Astrocyte (in vitro differentiated cells and primary cell): ENCODE measurements around the gene DXO. TPM values are rescaled to one million over a fixed set of nuclear protein-coding genes. Genes with fewer than 3 reads are reported as not detected.
"Not testable (repeated sequence)": the region's sequence is repeated elsewhere in the genome, so short reads cannot be mapped to it uniquely, and the experiment has no call there.

Source experiments
- DNase-seq: peaks from one replicate; pipeline ENCODE4 v3.0.0-alpha.2; 2010; ENCODE audit warnings: low read depth
- FAIRE-seq: peaks from 2 replicates; lab custom pipeline; 2011; peaks lifted over from hg19 to GRCh38; lab: Jason Lieb, UNC
- H2AFZ ChIP-seq: 2 replicates; pipeline ENCODE4 v1.6.0; 2012; ENCODE audit warnings: low read depth, low read length, inconsistent platforms
- H3K27ac ChIP-seq: 2 replicates; pipeline ENCODE4 v1.5.1; 2011; ENCODE audit warnings: low read depth, low read length, inconsistent platforms
- H3K27me3 ChIP-seq: 2 replicates; pipeline ENCODE4 v1.6.0; 2011; ENCODE audit warnings: low read length, inconsistent platforms; ENCODE audit not compliant: insufficient read depth
- H3K36me3 ChIP-seq: 2 replicates; pipeline ENCODE4 v1.5.1; 2011; ENCODE audit warnings: low read length, inconsistent platforms; ENCODE audit not compliant: insufficient read depth
- H3K4me1 ChIP-seq: 2 replicates; pipeline ENCODE4 v1.5.1; 2011; ENCODE audit warnings: low read length, inconsistent platforms; ENCODE audit not compliant: insufficient read depth
- H3K4me2 ChIP-seq: 2 replicates; pipeline ENCODE4 v1.6.0; 2012; ENCODE audit warnings: low read length, inconsistent platforms
- H3K4me3 ChIP-seq: 2 replicates; pipeline ENCODE4 v1.5.1; 2011; ENCODE audit warnings: low read depth, mild to moderate bottlenecking, low read length, inconsistent platforms; ENCODE audit not compliant: insufficient read depth
- H3K79me2 ChIP-seq: 2 replicates; pipeline ENCODE4 v1.6.0; 2012; ENCODE audit warnings: mild to moderate bottlenecking, low read length, inconsistent platforms; ENCODE audit not compliant: insufficient read depth
- H3K9ac ChIP-seq: 2 replicates; pipeline ENCODE4 v1.6.0; 2012; ENCODE audit warnings: mild to moderate bottlenecking, low read length, inconsistent platforms
- H3K9me3 ChIP-seq: 2 replicates; pipeline ENCODE4 v1.5.1; 2012; ENCODE audit warnings: low read depth, mild to moderate bottlenecking, low read length, inconsistent platforms; ENCODE audit not compliant: insufficient read depth
- H4K20me1 ChIP-seq: 2 replicates; pipeline ENCODE4 v1.6.0; 2012; ENCODE audit warnings: low read length, inconsistent platforms; ENCODE audit not compliant: insufficient read depth
- H3K27ac Mint-ChIP-seq: one replicate; pipeline ENCODE4 v1.8.0; 2021; ENCODE audit warnings: mild to moderate bottlenecking, mixed read lengths; ENCODE audit not compliant: unreplicated experiment
- H3K27me3 Mint-ChIP-seq: one replicate; pipeline ENCODE4 v1.8.0; 2021; ENCODE audit warnings: low read depth, mixed read lengths; ENCODE audit not compliant: unreplicated experiment
- H3K36me3 Mint-ChIP-seq: one replicate; pipeline ENCODE4 v1.8.0; 2021; ENCODE audit warnings: low read depth, mixed read lengths; ENCODE audit not compliant: unreplicated experiment
- H3K4me1 Mint-ChIP-seq: one replicate; pipeline ENCODE4 v1.8.0; 2021; ENCODE audit warnings: low read depth, mixed read lengths; ENCODE audit not compliant: unreplicated experiment
- H3K4me3 Mint-ChIP-seq: one replicate; pipeline ENCODE4 v1.8.0; 2021; ENCODE audit warnings: mild to moderate bottlenecking, moderate library complexity, mixed read lengths; ENCODE audit not compliant: unreplicated experiment
- H3K9me3 Mint-ChIP-seq: one replicate; pipeline ENCODE4 v1.8.0; 2021; ENCODE audit warnings: mild to moderate bottlenecking, mixed read lengths; ENCODE audit not compliant: unreplicated experiment
- CTCF ChIP-seq: IDR thresholded peaks from 2 replicates; pipeline ENCODE4 v1.5.1; 2011; ENCODE audit warnings: low read depth, mild to moderate bottlenecking, inconsistent platforms, low read length, moderate library complexity; ENCODE audit not compliant: insufficient read depth
- EZH2 ChIP-seq: IDR thresholded peaks from 2 replicates; pipeline ENCODE4 v1.6.1; 2012; ENCODE audit warnings: mild to moderate bottlenecking, low read length, inconsistent platforms; ENCODE audit not compliant: insufficient read depth
- total RNA-seq: library from RNA; stranded (reverse); gene quantifications from 2 replicates; pipeline ENCODE4 v1.2.1, GENCODE V29; 2021

The DXO gene
- total RNA-seq, 1 donor from 2014 or later, result 12.6 TPM

DNA sequence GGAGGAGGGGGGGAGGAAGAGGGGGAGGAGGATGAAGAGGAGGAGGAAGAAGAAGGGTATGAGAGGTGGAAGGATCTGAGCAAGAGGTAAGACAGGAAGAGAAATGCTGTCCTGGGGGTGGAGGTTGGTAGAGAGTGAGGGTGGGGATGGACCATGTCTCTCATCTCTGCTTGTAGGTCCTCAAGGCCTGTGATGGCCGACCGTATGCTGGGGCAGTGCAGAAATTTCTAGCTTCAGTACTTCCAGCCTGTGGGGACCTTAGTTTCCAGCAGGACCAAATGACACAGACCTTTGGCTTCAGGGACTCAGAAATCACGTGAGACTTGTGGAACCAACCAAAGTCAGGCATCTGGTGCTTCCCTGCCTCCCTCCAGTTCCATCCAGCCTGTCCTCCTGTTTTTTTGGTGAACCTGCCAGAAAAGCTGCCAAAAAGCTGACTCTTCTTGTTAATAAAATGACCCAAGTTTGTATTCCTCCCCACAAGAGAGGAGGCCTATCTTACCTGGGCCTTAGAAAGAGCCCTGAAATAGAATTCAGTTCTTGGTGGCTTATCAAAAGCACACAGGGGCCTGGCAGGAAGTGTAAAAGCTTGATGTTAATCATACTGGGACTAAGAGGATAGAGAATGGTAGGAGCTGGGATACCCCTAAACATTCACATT is 7.4 kb upstream of the DXO start:
- TF ChIP-seq EZH2, result no peak
- no peak for TF ChIP-seq CTCF
- FAIRE-seq, result no peak
- Mint-ChIP-seq H3K4me1 (no peaks in the 10 kb centered on the region), H3K4me3 (no peak overlapping the region), H3K27me3 (no peaks in the 10 kb centered on the region), H3K27ac (no peak overlapping the region), H3K36me3 (peaks cover 12% of the 10 kb centered on the region), H3K9me3 (no peaks in the 10 kb centered on the region)
- no peaks in the 10 kb centered on the region for H3K27me3 ChIP-seq
- no peak overlapping the region for H2AFZ ChIP-seq
- H3K9me3 ChIP-seq, result no peaks in the 10 kb centered on the region
- no peak overlapping the region for H3K27ac ChIP-seq
- peaks cover 6% of the 10 kb centered on the region for H3K79me2 ChIP-seq
- no peak overlapping the region for H3K4me2 ChIP-seq
- no peaks in the 10 kb centered on the region for H4K20me1 ChIP-seq
- no peaks in the 10 kb centered on the region for H3K4me1 ChIP-seq
- no peak for DNase-seq
- peaks cover 2% of the 10 kb centered on the region for H3K36me3 ChIP-seq
- no peak overlapping the region for H3K4me3 ChIP-seq
- no peak overlapping the region for H3K9ac ChIP-seq

DNA sequence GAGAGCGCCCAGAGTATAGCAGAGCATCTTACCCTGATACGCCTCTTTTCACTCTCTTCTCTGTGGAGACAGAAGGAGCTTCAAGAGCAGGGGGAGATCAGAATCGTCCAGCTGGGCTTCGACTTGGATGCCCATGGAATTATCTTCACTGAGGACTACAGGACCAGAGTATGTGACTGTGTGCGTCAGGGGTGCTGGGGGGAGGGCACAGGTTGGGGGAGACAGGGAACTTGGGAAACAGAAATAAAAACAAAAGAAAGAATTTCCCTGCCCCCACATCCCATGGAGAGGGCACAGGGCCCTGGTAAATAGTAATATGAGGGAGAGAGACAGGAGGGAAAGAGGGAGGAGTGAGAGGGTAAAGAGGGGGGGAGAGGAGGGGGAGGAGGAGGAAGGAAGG is 6.9 kb upstream of the DXO start:
- no peak for DNase-seq
- no peaks in the 10 kb centered on the region for H3K27me3 Mint-ChIP-seq
- Histone ChIP-seq H3K36me3 (peaks cover 2% of the 10 kb centered on the region), H3K79me2 (peaks cover 12% of the 10 kb centered on the region), H3K27me3 (no peaks in the 10 kb centered on the region), H3K4me3 (no peak overlapping the region), H3K9me3 (no peaks in the 10 kb centered on the region), H3K4me1 (no peaks in the 10 kb centered on the region), H3K27ac (no peak overlapping the region), H4K20me1 (no peaks in the 10 kb centered on the region), H3K4me2 (no peak overlapping the region), H3K9ac (no peak overlapping the region), H2AFZ (no peak overlapping the region)
- H3K4me1 Mint-ChIP-seq, result no peaks in the 10 kb centered on the region
- H3K4me3 Mint-ChIP-seq, result no peak overlapping the region
- peaks cover 12% of the 10 kb centered on the region for H3K36me3 Mint-ChIP-seq
- FAIRE-seq, result no peak
- TF ChIP-seq EZH2, result no peak
- TF ChIP-seq CTCF, result no peak
- no peak overlapping the region for H3K27ac Mint-ChIP-seq
- no peaks in the 10 kb centered on the region for H3K9me3 Mint-ChIP-seq

DNA sequence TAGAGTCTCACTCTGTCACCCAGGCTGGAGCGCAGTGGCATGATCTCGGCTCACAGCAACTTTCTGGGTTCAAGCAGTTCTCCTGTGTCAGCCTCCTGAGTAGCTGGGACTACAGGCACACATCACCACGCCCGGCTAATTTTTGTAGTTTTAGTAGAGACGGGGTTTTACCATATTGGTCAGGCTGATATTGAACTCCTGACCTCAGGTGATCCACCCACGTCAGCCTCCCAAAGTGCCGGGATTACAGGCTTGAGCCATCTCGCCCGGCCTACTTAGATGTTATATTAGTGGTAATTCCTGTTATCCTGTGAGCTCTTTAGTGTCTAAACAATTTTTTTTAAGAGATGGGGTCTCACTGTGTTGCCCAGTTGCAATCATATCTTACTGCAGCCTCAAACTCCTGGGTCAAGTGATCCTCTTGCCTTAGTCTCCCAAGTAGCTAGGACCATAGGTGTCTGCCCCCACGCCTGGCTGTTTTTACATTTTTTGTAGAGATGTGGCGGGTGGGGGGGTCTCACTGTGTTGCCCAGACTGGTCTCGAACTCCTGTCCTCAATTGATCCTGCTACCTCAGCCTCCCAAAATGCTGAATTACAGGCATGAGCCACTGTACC is 6.0 kb upstream of the DXO start:
- no peak overlapping the region for H3K27ac Mint-ChIP-seq
- H3K9me3 Mint-ChIP-seq, result no peaks in the 10 kb centered on the region
- Histone ChIP-seq H3K27ac (no peak overlapping the region), H3K4me2 (no peak overlapping the region), H3K9ac (no peak overlapping the region), H3K9me3 (no peaks in the 10 kb centered on the region), H3K4me3 (no peak overlapping the region), H3K27me3 (no peaks in the 10 kb centered on the region), H2AFZ (no peak overlapping the region), H3K36me3 (peaks cover 2% of the 10 kb centered on the region), H4K20me1 (no peaks in the 10 kb centered on the region), H3K79me2 (peaks cover 21% of the 10 kb centered on the region), H3K4me1 (peaks cover 5% of the 10 kb centered on the region)
- TF ChIP-seq EZH2 (no peak), CTCF (no peak)
- H3K36me3 Mint-ChIP-seq, result peaks cover 13% of the 10 kb centered on the region
- DNase-seq (no peak), FAIRE-seq (no peak)
- peaks cover 5% of the 10 kb centered on the region for H3K4me1 Mint-ChIP-seq
- no peak overlapping the region for H3K4me3 Mint-ChIP-seq
- no peaks in the 10 kb centered on the region for H3K27me3 Mint-ChIP-seq

GRCh38 chr6:31976065-31976464 is 4.1 kb upstream of the DXO start:
- H3K27me3 Mint-ChIP-seq, H3K9me3 ChIP-seq, FAIRE-seq, H3K9ac ChIP-seq, H4K20me1 ChIP-seq, H3K27ac ChIP-seq, H3K4me3 Mint-ChIP-seq, H3K27ac Mint-ChIP-seq, H3K9me3 Mint-ChIP-seq, H3K27me3 ChIP-seq, DNase-seq, H3K36me3 ChIP-seq, H3K4me3 ChIP-seq, H3K4me2 ChIP-seq, H2AFZ ChIP-seq: not testable (repeated sequence)
- peaks cover 11% of the 10 kb centered on the region for H3K4me1 Mint-ChIP-seq
- peaks cover 14% of the 10 kb centered on the region for H3K36me3 Mint-ChIP-seq
- H3K4me1 ChIP-seq, result peaks cover 13% of the 10 kb centered on the region
- peaks cover 34% of the 10 kb centered on the region for H3K79me2 ChIP-seq
